Measurements from ENCODE around the gene MACROD2. TPM values are rescaled to one million over a fixed set of nuclear protein-coding genes. Genes with fewer than 3 reads are reported as not detected.

The MACROD2 gene
- total and polyA plus RNA-seq, 2 of the 4 experiments (the other 2 are of a cell fraction) = not detected

DNA sequence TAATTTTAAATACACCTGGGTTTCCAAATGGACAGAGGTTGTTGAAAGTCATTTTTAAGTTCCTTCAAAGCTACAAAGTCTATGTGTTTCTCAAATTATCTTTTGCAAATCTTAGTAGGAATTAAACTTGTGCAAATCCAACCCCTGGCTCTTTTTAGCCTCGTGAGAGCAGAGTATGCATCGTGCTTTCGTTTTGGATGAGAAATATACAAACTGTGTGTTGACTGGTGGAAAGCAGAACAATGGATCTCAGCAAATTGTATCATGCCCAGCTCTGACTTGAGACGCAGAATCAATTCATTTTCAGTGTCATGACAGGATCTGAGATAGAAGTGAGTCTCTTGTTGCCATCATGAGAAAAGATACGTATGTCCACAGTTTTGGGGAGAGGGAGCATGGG is 884.5 kb downstream of the MACROD2 start:
- Histone ChIP-seq H2BK120ac (ENCODE audit: low read depth, low read length) (no peak overlapping the region), H2AK5ac (ENCODE audit: low read depth, low read length) (no peak overlapping the region), H2BK5ac (ENCODE audit: low read depth, low read length, poor library complexity, severe bottlenecking) (no peak overlapping the region), H4K91ac (ENCODE audit: insufficient read depth, low read depth, low read length) (no peak overlapping the region), H3K18ac (ENCODE audit: low read depth, low read length) (no peak overlapping the region), H3K79me1 (ENCODE audit: low read depth in 1 of 2, low read length in 2 of 2) (no peaks in the 10 kb centered on the region), H3K4me1 (ENCODE audit: control insufficient read depth, insufficient read depth, low read length) (no peaks in the 10 kb centered on the region), H2AFZ (replicated peaks; ENCODE audit: low read length, poor library complexity) (no peak overlapping the region), H3K36me3 (ENCODE audit: control insufficient read depth, insufficient read depth, low read length) (no peaks in the 10 kb centered on the region), H3K4me3 (ENCODE audit: insufficient read depth, low read depth, low read length) (no peak overlapping the region), H2BK20ac (ENCODE audit: low read depth, low read length) (no peak overlapping the region), H3K9me3 (ENCODE audit: control insufficient read depth, insufficient read depth, low read length) (peaks cover 3% of the 10 kb centered on the region; the same call in 1 of the 2 replicates), H2BK15ac (ENCODE audit: low read depth, low read length) (no peak overlapping the region), H4K20me1 (ENCODE audit: insufficient read depth, low read length) (no peaks in the 10 kb centered on the region), H3K23ac (ENCODE audit: low read depth, low read length) (no peak overlapping the region), H3K4ac (ENCODE audit: low read depth, low read length) (no peak overlapping the region), H3K27me3 (ENCODE audit: control insufficient read depth, insufficient read depth, low read length) (no peaks in the 10 kb centered on the region), H3K9ac (ENCODE audit: low read depth, low read length) (no peak overlapping the region), H3K14ac (replicated peaks; ENCODE audit: low read depth, low read length) (no peak overlapping the region), H2AK9ac (replicated peaks; ENCODE audit: low read depth, low read length, poor library complexity) (no peak overlapping the region), H3K27ac (ENCODE audit: insufficient read depth, low read length) (no peak overlapping the region), H3K56ac (ENCODE audit: extremely low read depth, insufficient read depth, low read length) (no peak overlapping the region), H3K9me1 (ENCODE audit: insufficient read depth, low read length) (no peaks in the 10 kb centered on the region), H4K8ac (ENCODE audit: low read depth in 2 of 2, low read length in 2 of 2) (no peak overlapping the region), H4K5ac (ENCODE audit: low read depth, low read length) (no peak overlapping the region), H3K4me2 (ENCODE audit: low read depth, low read length) (no peak overlapping the region)
- TF ChIP-seq CEBPB (IDR thresholded peaks at IDR 0.05; ENCODE audit: low read depth, low read length) = no peak
- no peak for TF ChIP-seq RAD21 (IDR thresholded peaks at IDR 0.05; ENCODE audit: low read length)
- no peak for TF ChIP-seq MAFK (IDR thresholded peaks at IDR 0.05; ENCODE audit: low read depth, low read length)
- TF ChIP-seq ELK1 (IDR thresholded peaks at IDR 0.05; ENCODE audit: borderline replicate concordance, low read depth, low read length) = no peak
- TF ChIP-seq RFX5 (IDR thresholded peaks at IDR 0.05; ENCODE audit: low read depth, low read length) = no peak
- TF ChIP-seq USF2 (IDR thresholded peaks at IDR 0.05; ENCODE audit: low read depth, low read length) = no peak
- TF ChIP-seq MAZ (IDR thresholded peaks at IDR 0.05; ENCODE audit: borderline replicate concordance, low read depth, low read length) = no peak
- TF ChIP-seq FOS (IDR thresholded peaks at IDR 0.05; ENCODE audit: low read depth, low read length) = no peak
- TF ChIP-seq POLR2A (IDR thresholded peaks at IDR 0.05; ENCODE audit: low read depth, low read length) = no peak
- TF ChIP-seq, protein P1, sequence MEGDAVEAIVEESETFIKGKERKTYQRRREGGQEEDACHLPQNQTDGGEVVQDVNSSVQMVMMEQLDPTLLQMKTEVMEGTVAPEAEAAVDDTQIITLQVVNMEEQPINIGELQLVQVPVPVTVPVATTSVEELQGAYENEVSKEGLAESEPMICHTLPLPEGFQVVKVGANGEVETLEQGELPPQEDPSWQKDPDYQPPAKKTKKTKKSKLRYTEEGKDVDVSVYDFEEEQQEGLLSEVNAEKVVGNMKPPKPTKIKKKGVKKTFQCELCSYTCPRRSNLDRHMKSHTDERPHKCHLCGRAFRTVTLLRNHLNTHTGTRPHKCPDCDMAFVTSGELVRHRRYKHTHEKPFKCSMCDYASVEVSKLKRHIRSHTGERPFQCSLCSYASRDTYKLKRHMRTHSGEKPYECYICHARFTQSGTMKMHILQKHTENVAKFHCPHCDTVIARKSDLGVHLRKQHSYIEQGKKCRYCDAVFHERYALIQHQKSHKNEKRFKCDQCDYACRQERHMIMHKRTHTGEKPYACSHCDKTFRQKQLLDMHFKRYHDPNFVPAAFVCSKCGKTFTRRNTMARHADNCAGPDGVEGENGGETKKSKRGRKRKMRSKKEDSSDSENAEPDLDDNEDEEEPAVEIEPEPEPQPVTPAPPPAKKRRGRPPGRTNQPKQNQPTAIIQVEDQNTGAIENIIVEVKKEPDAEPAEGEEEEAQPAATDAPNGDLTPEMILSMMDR (conservative IDR thresholded peaks at IDR 0.05; ENCODE audit: low read depth, low read length) = no peak
- no peak for TF ChIP-seq BHLHE40 (IDR thresholded peaks at IDR 0.05; ENCODE audit: low read depth, low read length)
- TF ChIP-seq RCOR1 (IDR thresholded peaks at IDR 0.05; ENCODE audit: insufficient replicate concordance, low read length) = no peak
- CTCF ChIA-PET = no interaction called here
- WGBS, 2 experiments (ENCODE audit: extremely low coverage in 2 of 2, insufficient read length in 1 of 2) = 61% methylated on average over 3 of the region's 5 CpGs; no CpG with 5 or more reads in 1 of the 2 experiments
- DNase-seq (no peak), ATAC-seq (ENCODE audit: low read depth) (no peak)
- dilution Hi-C loops (cut with HindIII; ENCODE audit: low sequenced_read_pairs, unreplicated experiment) = no loop called here
- in situ Hi-C loops (cut with MboI; ENCODE audit: low sequenced_read_pairs) = no loop called here
- intact Hi-C loops (cut with micrococcal nuclease) = no loop called here
- BruUV-seq (replicated peaks) = no TSS peak
- POLR2A ChIA-PET (ENCODE audit: unreplicated experiment) = no interaction called here

All from IMR-90 (cell line).